ENCODE data around the gene KBTBD13.

Gene KBTBD13

GRCh38 chr15:65062061-65062460 lies 14.5 kb upstream of the KBTBD13 start:
- peaks cover 24% of the 10 kb centered on the region for H3K4me1 ChIP-seq (ENCODE audit: insufficient read depth, low read length)
- no peaks in the 10 kb centered on the region for H3K27me3 ChIP-seq (ENCODE audit: control insufficient read depth in 1 of 2, insufficient read depth in 2 of 2, low read length in 2 of 2)
- H3K9me3 ChIP-seq (ENCODE audit: low read length): no peaks in the 10 kb centered on the region
- H3K9ac ChIP-seq (ENCODE audit: low read length): no peak overlapping the region
- H3K36me3 ChIP-seq (ENCODE audit: insufficient read depth, low read length): peaks cover 41% of the 10 kb centered on the region
- no peak overlapping the region for H3K27ac ChIP-seq (ENCODE audit: low read depth, low read length)
- no peak overlapping the region for H3K4me3 ChIP-seq (ENCODE audit: low read depth in 1 of 2, low read length in 2 of 2)

GRCh38 chr15:65062726-65063125 lies 13.8 kb upstream of the KBTBD13 start:
- Histone ChIP-seq H3K27ac (ENCODE audit: low read depth, low read length) (no peak overlapping the region), H3K4me1 (ENCODE audit: insufficient read depth, low read length) (peaks cover 24% of the 10 kb centered on the region), H3K27me3 (ENCODE audit: control insufficient read depth in 1 of 2, insufficient read depth in 2 of 2, low read length in 2 of 2) (no peaks in the 10 kb centered on the region), H3K36me3 (ENCODE audit: insufficient read depth, low read length) (peaks cover 37% of the 10 kb centered on the region), H3K4me3 (ENCODE audit: low read depth in 1 of 2, low read length in 2 of 2) (no peak overlapping the region), H3K9ac (ENCODE audit: low read length) (no peak overlapping the region), H3K9me3 (ENCODE audit: low read length) (no peaks in the 10 kb centered on the region)

GRCh38 chr15:65066001-65066634 lies 10.4 kb upstream of the KBTBD13 start:
- Histone ChIP-seq H3K4me1 (ENCODE audit: insufficient read depth, low read length) (peaks cover 48% of the 10 kb centered on the region), H3K9ac (ENCODE audit: low read length) (peak overlapping the region; percentile 84)

GRCh38 chr15:65066635-65067316 lies 9.8 kb upstream of the KBTBD13 start:
- peak overlapping the region; percentile 84 for H3K9ac ChIP-seq (ENCODE audit: low read length)
- peak overlapping the region; percentile 65 to 86 for H3K4me3 ChIP-seq (ENCODE audit: low read depth in 1 of 2, low read length in 2 of 2)
- H3K9me3 ChIP-seq (ENCODE audit: low read length): no peaks in the 10 kb centered on the region
- H3K27me3 ChIP-seq (ENCODE audit: control insufficient read depth in 1 of 2, insufficient read depth in 2 of 2, low read length in 2 of 2): no peaks in the 10 kb centered on the region
- peaks cover 51% of the 10 kb centered on the region for H3K4me1 ChIP-seq (ENCODE audit: insufficient read depth, low read length)
- peak overlapping the region; percentile 89 for H3K27ac ChIP-seq (ENCODE audit: low read depth, low read length)
- H3K36me3 ChIP-seq (ENCODE audit: insufficient read depth, low read length): peaks cover 21% of the 10 kb centered on the region

More at GRCh38 chr15:65066001-65066634, 10.4 kb upstream of the KBTBD13 start:
- Histone ChIP-seq H3K4me3 (ENCODE audit: low read depth in 1 of 2, low read length in 2 of 2) (peak overlapping the region in 1 of 2 donors; percentile 86), H3K27me3 (ENCODE audit: control insufficient read depth in 1 of 2, insufficient read depth in 2 of 2, low read length in 2 of 2) (no peaks in the 10 kb centered on the region), H3K36me3 (ENCODE audit: insufficient read depth, low read length) (peaks cover 21% of the 10 kb centered on the region), H3K27ac (ENCODE audit: low read depth, low read length) (peak overlapping the region; percentile 89), H3K9me3 (ENCODE audit: low read length) (no peaks in the 10 kb centered on the region)

- Histone ChIP-seq H3K9ac (ENCODE audit: low read length) (peak overlapping the region; percentile 84), H3K36me3 (ENCODE audit: insufficient read depth, low read length) (peaks cover 21% of the 10 kb centered on the region), H3K9me3 (ENCODE audit: low read length) (no peaks in the 10 kb centered on the region), H3K4me1 (ENCODE audit: insufficient read depth, low read length) (peaks cover 56% of the 10 kb centered on the region), H3K4me3 (ENCODE audit: low read depth in 1 of 2, low read length in 2 of 2) (peak overlapping the region; percentile 65 to 86), H3K27ac (ENCODE audit: low read depth, low read length) (peak overlapping the region; percentile 89), H3K27me3 (ENCODE audit: control insufficient read depth in 1 of 2, insufficient read depth in 2 of 2, low read length in 2 of 2) (no peaks in the 10 kb centered on the region)
These were observed 9.3 kb upstream of the KBTBD13 start for GRCh38 chr15:65067317-65067644.

- H3K27ac ChIP-seq (ENCODE audit: low read depth, low read length): peak within 1 kb of the TSS; percentile 89
- H3K4me1 ChIP-seq (ENCODE audit: insufficient read depth, low read length): peaks cover 58% of the 10 kb centered on the region
- peak within 1 kb of the TSS; percentile 65 to 86 for H3K4me3 ChIP-seq (ENCODE audit: low read depth in 1 of 2, low read length in 2 of 2)
- H3K9me3 ChIP-seq (ENCODE audit: low read length): no peaks in the 10 kb centered on the region
- peaks cover 20% of the 10 kb centered on the region for H3K36me3 ChIP-seq (ENCODE audit: insufficient read depth, low read length)
- peak within 1 kb of the TSS; percentile 84 for H3K9ac ChIP-seq (ENCODE audit: low read length)
- no peaks in the 10 kb centered on the region for H3K27me3 ChIP-seq (ENCODE audit: control insufficient read depth in 1 of 2, insufficient read depth in 2 of 2, low read length in 2 of 2)
These were observed 8.7 kb upstream of the KBTBD13 start, which contains the start of gene RASL12 for GRCh38 chr15:65067645-65068402. Gene RASL12 (minus strand): TSS chr15:65067991. CDS start chr15:65067835, 156 bp downstream.

- Histone ChIP-seq H3K36me3 (ENCODE audit: insufficient read depth, low read length) (peaks cover 15% of the 10 kb centered on the region), H3K4me3 (ENCODE audit: low read depth in 1 of 2, low read length in 2 of 2) (peak overlapping the region in 1 of 2 donors; percentile 86), H3K4me1 (ENCODE audit: insufficient read depth, low read length) (peaks cover 58% of the 10 kb centered on the region), H3K9me3 (ENCODE audit: low read length) (no peaks in the 10 kb centered on the region), H3K27ac (ENCODE audit: low read depth, low read length) (peak overlapping the region; percentile 72), H3K9ac (ENCODE audit: low read length) (no peak overlapping the region), H3K27me3 (ENCODE audit: control insufficient read depth in 1 of 2, insufficient read depth in 2 of 2, low read length in 2 of 2) (no peaks in the 10 kb centered on the region)
These were observed 8.2 kb upstream of the KBTBD13 start for GRCh38 chr15:65068403-65068788.

- Histone ChIP-seq H3K4me1 (ENCODE audit: insufficient read depth, low read length) (peaks cover 58% of the 10 kb centered on the region), H3K36me3 (ENCODE audit: insufficient read depth, low read length) (peaks cover 7% of the 10 kb centered on the region), H3K27me3 (ENCODE audit: control insufficient read depth in 1 of 2, insufficient read depth in 2 of 2, low read length in 2 of 2) (no peaks in the 10 kb centered on the region), H3K9me3 (ENCODE audit: low read length) (no peaks in the 10 kb centered on the region), H3K9ac (ENCODE audit: low read length) (no peak overlapping the region), H3K27ac (ENCODE audit: low read depth, low read length) (peak overlapping the region; percentile 72), H3K4me3 (ENCODE audit: low read depth in 1 of 2, low read length in 2 of 2) (no peak overlapping the region)
These were observed 7.4 kb upstream of the KBTBD13 start for GRCh38 chr15:65069179-65069578.

- Histone ChIP-seq H3K9me3 (ENCODE audit: low read length) (no peaks in the 10 kb centered on the region), H3K4me3 (ENCODE audit: low read depth in 1 of 2, low read length in 2 of 2) (no peak overlapping the region), H3K27me3 (ENCODE audit: control insufficient read depth in 1 of 2, insufficient read depth in 2 of 2, low read length in 2 of 2) (no peaks in the 10 kb centered on the region), H3K4me1 (ENCODE audit: insufficient read depth, low read length) (peaks cover 54% of the 10 kb centered on the region), H3K36me3 (ENCODE audit: insufficient read depth, low read length) (peaks cover 5% of the 10 kb centered on the region), H3K27ac (ENCODE audit: low read depth, low read length) (peak overlapping the region; percentile 72), H3K9ac (ENCODE audit: low read length) (no peak overlapping the region)
These were observed 6.6 kb upstream of the KBTBD13 start for GRCh38 chr15:65069779-65070546.

- peaks cover 45% of the 10 kb centered on the region for H3K4me1 ChIP-seq (ENCODE audit: insufficient read depth, low read length)
- H3K27ac ChIP-seq (ENCODE audit: low read depth, low read length): peak overlapping the region; percentile 48
- no peak overlapping the region for H3K4me3 ChIP-seq (ENCODE audit: low read depth in 1 of 2, low read length in 2 of 2)
- H3K27me3 ChIP-seq (ENCODE audit: control insufficient read depth in 1 of 2, insufficient read depth in 2 of 2, low read length in 2 of 2): no peaks in the 10 kb centered on the region
- H3K9me3 ChIP-seq (ENCODE audit: low read length): no peaks in the 10 kb centered on the region
- H3K9ac ChIP-seq (ENCODE audit: low read length): no peak overlapping the region
- H3K36me3 ChIP-seq (ENCODE audit: insufficient read depth, low read length): no peaks in the 10 kb centered on the region
These were observed 5.2 kb upstream of the KBTBD13 start for GRCh38 chr15:65071381-65071811.

GRCh38 chr15:65072027-65072426 lies 4.5 kb upstream of the KBTBD13 start:
- Histone ChIP-seq H3K36me3 (ENCODE audit: insufficient read depth, low read length) (no peaks in the 10 kb centered on the region), H3K4me1 (ENCODE audit: insufficient read depth, low read length) (peaks cover 45% of the 10 kb centered on the region)

More at GRCh38 chr15:65072027-65072426, 4.5 kb upstream of the KBTBD13 start:
- Histone ChIP-seq H3K27ac (ENCODE audit: low read depth, low read length) (no peak overlapping the region), H3K9ac (ENCODE audit: low read length) (no peak overlapping the region), H3K9me3 (ENCODE audit: low read length) (no peaks in the 10 kb centered on the region), H3K27me3 (ENCODE audit: control insufficient read depth in 1 of 2, insufficient read depth in 2 of 2, low read length in 2 of 2) (peaks cover 0 to 2% of the 10 kb centered on the region in 2 donors), H3K4me3 (ENCODE audit: low read depth in 1 of 2, low read length in 2 of 2) (no peak overlapping the region)
